SK-N-SH (cell line): ENCODE measurements around the gene LMBR1. TPM values are rescaled to one million over a fixed set of nuclear protein-coding genes. Genes with fewer than 3 reads are reported as not detected.

Experiments used
- CTCF ChIA-PET: fragments of 300-600, 350-600 bp; formaldehyde crosslinking; extraction: SDS; loops from one replicate; lab custom pipeline; 2021; lab: Yijun Ruan, JAX
- POLR2A ChIA-PET: fragments of 350-600 bp; sonication (Branson Sonifier 250); formaldehyde crosslinking; extraction: SDS; loops from one replicate; lab custom pipeline; 2020; ENCODE audit warnings: antibody characterized with exemption, inconsistent platforms; lab: Yijun Ruan, JAX
- DNase-seq: peaks from one replicate; pipeline ENCODE4 v3.0.0; 2012
- H2AFZ ChIP-seq: fragments of 200-600 bp; sonication (generic); 2 replicates; pipeline ENCODE4 v1.8.1; 2016; ENCODE audit warnings: antibody characterized with exemption, mild to moderate bottlenecking, low read depth
- H3F3A ChIP-seq: fragments of 200-600 bp; sonication (generic); replicated peaks from 2 replicates; pipeline ENCODE3; 2016; ENCODE audit warnings: antibody characterized with exemption, mild to moderate bottlenecking; ENCODE audit not compliant: insufficient read depth
- H3K27ac ChIP-seq, 2 experiments: fragments of 200-500 bp in 1 of 2; fragments of 200-600 bp in 1 of 2; sonication (Bioruptor generic) in 1 of 2; sonication (generic), shearing (Covaris generic) in 1 of 2; 2 replicates each; pipeline versions ENCODE4 v1.5.1 to v1.6.1; 2014 to 2016; ENCODE audit warnings: low read depth in 2 of 2, inconsistent platforms in 1 of 2, low read length in 1 of 2, mild to moderate bottlenecking in 1 of 2, mixed read lengths in 1 of 2
- H3K27me3 ChIP-seq: fragments of 200-600 bp; sonication (generic), shearing (Covaris generic); 2 replicates; pipeline ENCODE4 v1.6.1; 2016; ENCODE audit warnings: mixed run types; ENCODE audit not compliant: insufficient read depth
- H3K36me3 ChIP-seq, 2 experiments: fragments of 200-500 bp in 1 of 2; fragments of 200-600 bp in 1 of 2; sonication (Bioruptor generic) in 1 of 2; sonication (generic) in 1 of 2; replicated peaks in 1 of 2; 2 replicates each; pipeline versions ENCODE3 to v1.5.1; 2014 to 2016; ENCODE audit warnings: low read length in 1 of 2, mild to moderate bottlenecking in 1 of 2; ENCODE audit not compliant: insufficient read depth in 2 of 2, control insufficient read depth in 1 of 2
- H3K4me1 ChIP-seq, 2 experiments: fragments of 200-500 bp in 1 of 2; fragments of 200-600 bp in 1 of 2; sonication (Bioruptor generic) in 1 of 2; sonication (generic), shearing (Covaris generic) in 1 of 2; 2 replicates each; pipeline versions ENCODE4 v1.5.1 to v1.6.1; 2014 to 2016; ENCODE audit warnings: low read depth in 1 of 2, low read length in 1 of 2, mixed run types in 1 of 2; ENCODE audit not compliant: insufficient read depth in 2 of 2, control insufficient read depth in 1 of 2
- H3K4me2 ChIP-seq: fragments of 200-600 bp; sonication (generic), shearing (Covaris generic); 2 replicates; pipeline ENCODE4 v1.6.1; 2017; ENCODE audit warnings: mixed run types
- H3K4me3 ChIP-seq, 2 experiments: fragments of 200-500 bp in 1 of 2; fragments of 200-600 bp in 1 of 2; sonication (Bioruptor generic) in 1 of 2; sonication (generic), shearing (Covaris generic) in 1 of 2; 2 replicates each; pipeline versions ENCODE4 v1.5.1 to v1.8.1; 2014 to 2016; ENCODE audit warnings: low read depth in 2 of 2, inconsistent platforms in 1 of 2, low read length in 1 of 2, mild to moderate bottlenecking in 1 of 2, mixed read lengths in 1 of 2, moderate library complexity in 1 of 2
- H3K79me2 ChIP-seq: fragments of 200-600 bp; sonication (generic); 2 replicates; pipeline ENCODE4 v1.8.1; 2017; ENCODE audit warnings: mild to moderate bottlenecking; ENCODE audit not compliant: insufficient read depth
- H3K9ac ChIP-seq: fragments of 200-600 bp; sonication (generic); 2 replicates; pipeline ENCODE4 v1.6.1; 2017; ENCODE audit warnings: mixed run types
- H3K9me2 ChIP-seq: fragments of 200-600 bp; sonication (generic); 2 replicates; pipeline ENCODE4 v1.6.1; 2017; ENCODE audit warnings: mixed run types
- H3K9me3 ChIP-seq: fragments of 200-600 bp; sonication (generic); 2 replicates; pipeline ENCODE4 v1.6.1; 2017; ENCODE audit warnings: mixed run types, mild to moderate bottlenecking, moderate library complexity
- H4K20me1 ChIP-seq: fragments of 200-600 bp; sonication (generic); 2 replicates; pipeline ENCODE4 v1.6.1; 2017; ENCODE audit warnings: mild to moderate bottlenecking, mixed run types; ENCODE audit not compliant: insufficient read depth
- EP300 ChIP-seq, 2 experiments: IDR thresholded peaks; 2 replicates each; pipeline versions ENCODE4 v1.4.0 to v1.6.1; 2012; ENCODE audit warnings: borderline replicate concordance in 1 of 2, low read depth in 1 of 2, low read length in 1 of 2
- EZH2phosphoT487 ChIP-seq: fragments of 200-600 bp; sonication (generic); IDR thresholded peaks from 2 replicates; pipeline ENCODE4 v1.6.1; 2017; ENCODE audit warnings: low read depth, mixed run types, mild to moderate bottlenecking, antibody characterized with exemption, moderate library complexity, borderline replicate concordance
- FOSL2 ChIP-seq: IDR thresholded peaks from 2 replicates; pipeline ENCODE4 v1.4.0; 2012; ENCODE audit warnings: low read depth, mild to moderate bottlenecking, moderate library complexity, borderline replicate concordance
- FOXJ3 ChIP-seq: sonication (generic); formaldehyde crosslinking; IDR thresholded peaks from 2 replicates; pipeline ENCODE4 v1.5.1; 2020; ENCODE audit warnings: mild to moderate bottlenecking, missing genetic modification reagents
- GATA2 ChIP-seq: sonication (generic); formaldehyde crosslinking; IDR thresholded peaks from 2 replicates; pipeline ENCODE4 v1.5.0; 2020; ENCODE audit warnings: mild to moderate bottlenecking, missing genetic modification reagents
- MEF2A ChIP-seq: IDR thresholded peaks from 2 replicates; pipeline ENCODE4 v1.4.0; 2012; ENCODE audit warnings: low read depth, borderline replicate concordance
- MXI1 ChIP-seq: IDR thresholded peaks from 2 replicates; pipeline ENCODE4 v1.6.1; 2012; ENCODE audit warnings: mild to moderate bottlenecking, low read depth, low read length, improper control_type of control experiment
- NFIC ChIP-seq: IDR thresholded peaks from 2 replicates; pipeline ENCODE4 v1.4.0; 2012; ENCODE audit warnings: borderline replicate concordance
- RXRA ChIP-seq: IDR thresholded peaks from 2 replicates; pipeline ENCODE4 v1.4.0; 2012; ENCODE audit warnings: low read depth, mild to moderate bottlenecking, borderline replicate concordance
- SMC3 ChIP-seq: IDR thresholded peaks from 2 replicates; pipeline ENCODE4 v1.6.1; 2012; ENCODE audit warnings: low read depth, low read length, improper control_type of control experiment
- TAF1 ChIP-seq: IDR thresholded peaks from 2 replicates; pipeline ENCODE4 v1.6.1; 2012; ENCODE audit warnings: low read depth, mild to moderate bottlenecking, low read length, moderate library complexity, borderline replicate concordance
- TCF12 ChIP-seq: IDR thresholded peaks from 2 replicates; pipeline ENCODE4 v1.4.0; 2012
- TEAD4 ChIP-seq: IDR thresholded peaks from 2 replicates; pipeline ENCODE4 v1.4.0; 2012; ENCODE audit warnings: mild to moderate bottlenecking, borderline replicate concordance; ENCODE audit not compliant: insufficient read depth
- WGBS: methylation state at CpG from one replicate; pipeline ENCODE4 v1.1.6; 2017; ENCODE audit warnings: low lambda C conversion rate; 5-methylcytosine and 5-hydroxymethylcytosine counted together
- polyA plus RNA-seq, 3 experiments: library from polyadenylated mRNA; depleted of rRNA; stranded (reverse); fragments of >200 nt; gene quantifications; 2 replicates each; pipeline ENCODE4 v1.2.3, GENCODE V29; 2012
- TF ChIP-seq, protein P1 (sequence below): IDR thresholded peaks from 2 replicates; pipeline ENCODE4 v1.4.0; 2012; ENCODE audit warnings: low read depth
- TF ChIP-seq, protein P2 (sequence below): IDR thresholded peaks from 2 replicates; pipeline ENCODE4 v1.4.0; 2012; ENCODE audit warnings: low read depth, borderline replicate concordance
- TF ChIP-seq, protein P3 (sequence below): IDR thresholded peaks from 2 replicates; pipeline ENCODE4 v1.4.0; 2012; ENCODE audit warnings: low read depth, borderline replicate concordance
- TF ChIP-seq, protein P4 (sequence below): IDR thresholded peaks from 2 replicates; pipeline ENCODE4; 2012
- TF ChIP-seq, protein P5 (sequence below): IDR thresholded peaks from 2 replicates; pipeline ENCODE4 v1.6.1; 2012; ENCODE audit warnings: mild to moderate bottlenecking, low read depth, low read length, moderate library complexity
- TF ChIP-seq, protein P6 (sequence below): fragments of 150-350 bp; IDR thresholded peaks from 2 replicates; pipeline ENCODE4 v1.6.1; 2016; ENCODE audit warnings: mild to moderate bottlenecking, low read depth, low read length

The LMBR1 gene
- polyA plus RNA-seq, 1 of the 3 experiments (the other 2 are of a cell fraction), result 24.6 TPM

DNA sequence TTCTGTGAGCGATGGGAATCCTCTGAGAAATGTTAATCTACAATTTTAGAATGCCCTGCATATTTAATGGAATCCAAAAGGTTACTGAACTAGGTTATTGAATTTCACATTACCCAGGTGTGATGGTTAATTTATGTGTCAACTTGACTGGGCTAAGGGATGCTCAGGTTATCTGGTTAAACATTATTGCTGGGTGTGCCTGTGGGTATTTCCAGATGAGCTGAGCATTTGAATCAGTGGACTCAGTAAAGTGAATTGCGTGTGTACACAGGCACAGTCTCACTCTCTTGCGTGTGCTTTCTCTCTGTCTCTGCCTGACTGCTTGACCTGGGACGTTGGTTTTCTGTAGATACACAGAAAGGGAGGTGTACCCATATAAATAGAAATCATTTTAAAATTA, 230.7 kb downstream of the LMBR1 start:
- 92% methylated on average over 4 of the region's 4 CpGs for WGBS
- TF ChIP-seq FOXJ3, result no peak
- TF ChIP-seq TEAD4, result no peak
- no peak for TF ChIP-seq GATA2
- TF ChIP-seq, protein P1, sequence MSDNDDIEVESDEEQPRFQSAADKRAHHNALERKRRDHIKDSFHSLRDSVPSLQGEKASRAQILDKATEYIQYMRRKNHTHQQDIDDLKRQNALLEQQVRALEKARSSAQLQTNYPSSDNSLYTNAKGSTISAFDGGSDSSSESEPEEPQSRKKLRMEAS, result no peak
- no peak for TF ChIP-seq EP300 (IDR thresholded peaks at IDR 0.05; ENCODE audit: borderline replicate concordance in 1 of 2, low read depth in 1 of 2, low read length in 1 of 2)
- TF ChIP-seq FOSL2, result no peak
- TF ChIP-seq, protein P2, sequence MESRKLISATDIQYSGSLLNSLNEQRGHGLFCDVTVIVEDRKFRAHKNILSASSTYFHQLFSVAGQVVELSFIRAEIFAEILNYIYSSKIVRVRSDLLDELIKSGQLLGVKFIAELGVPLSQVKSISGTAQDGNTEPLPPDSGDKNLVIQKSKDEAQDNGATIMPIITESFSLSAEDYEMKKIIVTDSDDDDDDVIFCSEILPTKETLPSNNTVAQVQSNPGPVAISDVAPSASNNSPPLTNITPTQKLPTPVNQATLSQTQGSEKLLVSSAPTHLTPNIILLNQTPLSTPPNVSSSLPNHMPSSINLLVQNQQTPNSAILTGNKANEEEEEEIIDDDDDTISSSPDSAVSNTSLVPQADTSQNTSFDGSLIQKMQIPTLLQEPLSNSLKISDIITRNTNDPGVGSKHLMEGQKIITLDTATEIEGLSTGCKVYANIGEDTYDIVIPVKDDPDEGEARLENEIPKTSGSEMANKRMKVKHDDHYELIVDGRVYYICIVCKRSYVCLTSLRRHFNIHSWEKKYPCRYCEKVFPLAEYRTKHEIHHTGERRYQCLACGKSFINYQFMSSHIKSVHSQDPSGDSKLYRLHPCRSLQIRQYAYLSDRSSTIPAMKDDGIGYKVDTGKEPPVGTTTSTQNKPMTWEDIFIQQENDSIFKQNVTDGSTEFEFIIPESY, result no peak
- TF ChIP-seq NFIC, result no peak
- TF ChIP-seq, protein P3, sequence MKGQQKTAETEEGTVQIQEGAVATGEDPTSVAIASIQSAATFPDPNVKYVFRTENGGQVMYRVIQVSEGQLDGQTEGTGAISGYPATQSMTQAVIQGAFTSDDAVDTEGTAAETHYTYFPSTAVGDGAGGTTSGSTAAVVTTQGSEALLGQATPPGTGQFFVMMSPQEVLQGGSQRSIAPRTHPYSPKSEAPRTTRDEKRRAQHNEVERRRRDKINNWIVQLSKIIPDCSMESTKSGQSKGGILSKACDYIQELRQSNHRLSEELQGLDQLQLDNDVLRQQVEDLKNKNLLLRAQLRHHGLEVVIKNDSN, result no peak
- TF ChIP-seq, protein P4, sequence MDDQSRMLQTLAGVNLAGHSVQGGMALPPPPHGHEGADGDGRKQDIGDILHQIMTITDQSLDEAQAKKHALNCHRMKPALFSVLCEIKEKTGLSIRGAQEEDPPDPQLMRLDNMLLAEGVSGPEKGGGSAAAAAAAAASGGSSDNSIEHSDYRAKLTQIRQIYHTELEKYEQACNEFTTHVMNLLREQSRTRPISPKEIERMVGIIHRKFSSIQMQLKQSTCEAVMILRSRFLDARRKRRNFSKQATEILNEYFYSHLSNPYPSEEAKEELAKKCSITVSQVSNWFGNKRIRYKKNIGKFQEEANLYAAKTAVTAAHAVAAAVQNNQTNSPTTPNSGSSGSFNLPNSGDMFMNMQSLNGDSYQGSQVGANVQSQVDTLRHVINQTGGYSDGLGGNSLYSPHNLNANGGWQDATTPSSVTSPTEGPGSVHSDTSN, result no peak
- TF ChIP-seq TAF1, result no peak
- TF ChIP-seq TCF12, result no peak
- TF ChIP-seq MXI1, result no peak
- no peak for TF ChIP-seq RXRA
- TF ChIP-seq, all 33 proteins: peak for 0
- ChIA-PET CTCF (no interaction called here), POLR2A (no interaction called here)
- H3K9ac ChIP-seq, result no peak overlapping the region
- H4K20me1 ChIP-seq, result no peaks in the 10 kb centered on the region
- no peak overlapping the region for H3K4me2 ChIP-seq
- H3K9me3 ChIP-seq, result no peaks in the 10 kb centered on the region
- H3K9me2 ChIP-seq, result no peaks in the 10 kb centered on the region
- DNase-seq, result no peak
- H3K79me2 ChIP-seq, result no peaks in the 10 kb centered on the region
- H3K36me3 ChIP-seq, result peaks cover 0 to 4% of the 10 kb centered on the region in 2 experiments
- H3K4me3 ChIP-seq, result no peak overlapping the region
- no peak overlapping the region for H2AFZ ChIP-seq
- peaks cover 0 to 8% of the 10 kb centered on the region in 2 experiments; a peak in 2 of 4 replicates for H3K4me1 ChIP-seq
- no peak overlapping the region for H3K27ac ChIP-seq
- H3K27me3 ChIP-seq, result no peaks in the 10 kb centered on the region
- H3F3A ChIP-seq, result no peaks in the 10 kb centered on the region

DNA sequence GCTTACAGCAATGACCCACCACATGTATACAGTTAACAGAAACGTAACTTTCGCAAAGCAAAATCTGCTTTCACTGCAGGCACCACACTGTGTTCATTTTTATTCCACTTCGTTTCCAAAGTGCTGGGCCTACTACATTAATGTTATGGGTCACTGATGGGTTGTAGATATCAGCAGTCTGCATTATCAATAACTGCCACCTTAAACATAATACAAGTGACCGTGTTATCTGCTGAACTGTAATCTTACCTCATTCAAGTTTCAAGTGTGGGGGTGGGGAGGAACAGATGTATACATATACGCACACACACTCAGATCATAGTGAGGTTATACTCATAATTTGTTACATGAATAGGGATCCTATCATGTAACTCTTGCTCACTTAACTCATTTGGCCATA, 231.3 kb downstream of the LMBR1 start:
- Histone ChIP-seq H3F3A (no peaks in the 10 kb centered on the region), H2AFZ (no peak overlapping the region), H3K4me2 (no peak overlapping the region), H3K9me2 (no peaks in the 10 kb centered on the region), H3K27ac (no peak overlapping the region), H3K27me3 (no peaks in the 10 kb centered on the region), H3K79me2 (no peaks in the 10 kb centered on the region), H3K9ac (no peak overlapping the region), H3K36me3 (peaks cover 0 to 2% of the 10 kb centered on the region in 2 experiments), H3K4me1 (peaks cover 0 to 4% of the 10 kb centered on the region in 2 experiments; a peak in 1 of 4 replicates), H3K4me3 (no peak overlapping the region), H4K20me1 (no peaks in the 10 kb centered on the region), H3K9me3 (no peaks in the 10 kb centered on the region)
- 95% methylated on average over 5 of the region's 5 CpGs for WGBS
- no peak for DNase-seq
- POLR2A ChIA-PET, result no interaction called here
- CTCF ChIA-PET, result no interaction called here
- TF ChIP-seq FOSL2, result no peak
- no peak for TF ChIP-seq EZH2phosphoT487
- TF ChIP-seq NFIC, result no peak
- TF ChIP-seq, protein P5, sequence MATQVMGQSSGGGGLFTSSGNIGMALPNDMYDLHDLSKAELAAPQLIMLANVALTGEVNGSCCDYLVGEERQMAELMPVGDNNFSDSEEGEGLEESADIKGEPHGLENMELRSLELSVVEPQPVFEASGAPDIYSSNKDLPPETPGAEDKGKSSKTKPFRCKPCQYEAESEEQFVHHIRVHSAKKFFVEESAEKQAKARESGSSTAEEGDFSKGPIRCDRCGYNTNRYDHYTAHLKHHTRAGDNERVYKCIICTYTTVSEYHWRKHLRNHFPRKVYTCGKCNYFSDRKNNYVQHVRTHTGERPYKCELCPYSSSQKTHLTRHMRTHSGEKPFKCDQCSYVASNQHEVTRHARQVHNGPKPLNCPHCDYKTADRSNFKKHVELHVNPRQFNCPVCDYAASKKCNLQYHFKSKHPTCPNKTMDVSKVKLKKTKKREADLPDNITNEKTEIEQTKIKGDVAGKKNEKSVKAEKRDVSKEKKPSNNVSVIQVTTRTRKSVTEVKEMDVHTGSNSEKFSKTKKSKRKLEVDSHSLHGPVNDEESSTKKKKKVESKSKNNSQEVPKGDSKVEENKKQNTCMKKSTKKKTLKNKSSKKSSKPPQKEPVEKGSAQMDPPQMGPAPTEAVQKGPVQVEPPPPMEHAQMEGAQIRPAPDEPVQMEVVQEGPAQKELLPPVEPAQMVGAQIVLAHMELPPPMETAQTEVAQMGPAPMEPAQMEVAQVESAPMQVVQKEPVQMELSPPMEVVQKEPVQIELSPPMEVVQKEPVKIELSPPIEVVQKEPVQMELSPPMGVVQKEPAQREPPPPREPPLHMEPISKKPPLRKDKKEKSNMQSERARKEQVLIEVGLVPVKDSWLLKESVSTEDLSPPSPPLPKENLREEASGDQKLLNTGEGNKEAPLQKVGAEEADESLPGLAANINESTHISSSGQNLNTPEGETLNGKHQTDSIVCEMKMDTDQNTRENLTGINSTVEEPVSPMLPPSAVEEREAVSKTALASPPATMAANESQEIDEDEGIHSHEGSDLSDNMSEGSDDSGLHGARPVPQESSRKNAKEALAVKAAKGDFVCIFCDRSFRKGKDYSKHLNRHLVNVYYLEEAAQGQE, result no peak
- no peak for TF ChIP-seq MEF2A
- TF ChIP-seq, protein P6, sequence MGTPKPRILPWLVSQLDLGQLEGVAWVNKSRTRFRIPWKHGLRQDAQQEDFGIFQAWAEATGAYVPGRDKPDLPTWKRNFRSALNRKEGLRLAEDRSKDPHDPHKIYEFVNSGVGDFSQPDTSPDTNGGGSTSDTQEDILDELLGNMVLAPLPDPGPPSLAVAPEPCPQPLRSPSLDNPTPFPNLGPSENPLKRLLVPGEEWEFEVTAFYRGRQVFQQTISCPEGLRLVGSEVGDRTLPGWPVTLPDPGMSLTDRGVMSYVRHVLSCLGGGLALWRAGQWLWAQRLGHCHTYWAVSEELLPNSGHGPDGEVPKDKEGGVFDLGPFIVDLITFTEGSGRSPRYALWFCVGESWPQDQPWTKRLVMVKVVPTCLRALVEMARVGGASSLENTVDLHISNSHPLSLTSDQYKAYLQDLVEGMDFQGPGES, result no peak
- no peak for TF ChIP-seq SMC3
